ENCODE results near the gene LRIT3. TPM values are rescaled to one million over a fixed set of nuclear protein-coding genes. Genes with fewer than 3 reads are reported as not detected.

The LRIT3 gene
- total and polyA plus RNA-seq, 5 donors from 2014 or later: 0.07 to 0.25 (median 0.08) TPM; not detected in 2

- peaks cover 43% of the 10 kb centered on the region for H3K27me3 Mint-ChIP-seq
- Histone ChIP-seq H3K27ac (ENCODE audit: insufficient read depth, low read length, poor library complexity, severe bottlenecking) (no peak within 1 kb of the TSS), H3K9me3 (ENCODE audit: control insufficient read depth in 2 of 2, low read length in 2 of 2) (no peaks in the 10 kb centered on the region), H3K27me3 (ENCODE audit: control insufficient read depth, insufficient read depth, low read length) (peaks cover 8% of the 10 kb centered on the region), H3K4me1 (ENCODE audit: control insufficient read depth, insufficient read depth, low read length, poor library complexity, severe bottlenecking) (no peaks in the 10 kb centered on the region), H3K4me3 (ENCODE audit: low read depth, low read length) (no peak within 1 kb of the TSS), H3K36me3 (ENCODE audit: control insufficient read depth, insufficient read depth, low read length) (no peaks in the 10 kb centered on the region)
- ATAC-seq (ENCODE audit: low read depth in 2 of 2) (no peak), DNase-seq (no peak)
- peaks cover 0 to 1% (median 0%) of the 10 kb centered on the region in 7 donors for H3K9me3 Mint-ChIP-seq
- H3K36me3 Mint-ChIP-seq: no peaks in the 10 kb centered on the region
- no peaks in the 10 kb centered on the region for H3K4me1 Mint-ChIP-seq
- H3K27ac Mint-ChIP-seq: no peak within 1 kb of the TSS
- no peak within 1 kb of the TSS for H3K4me3 Mint-ChIP-seq
Observed at GRCh38 chr4:109912706-109913595, 65.0 kb downstream of the LRIT3 start, which contains the start of gene EGF. TSS of gene EGF (plus strand) at chr4:109912883. CDS start at chr4:109913336, 453 bp downstream.

DNA sequence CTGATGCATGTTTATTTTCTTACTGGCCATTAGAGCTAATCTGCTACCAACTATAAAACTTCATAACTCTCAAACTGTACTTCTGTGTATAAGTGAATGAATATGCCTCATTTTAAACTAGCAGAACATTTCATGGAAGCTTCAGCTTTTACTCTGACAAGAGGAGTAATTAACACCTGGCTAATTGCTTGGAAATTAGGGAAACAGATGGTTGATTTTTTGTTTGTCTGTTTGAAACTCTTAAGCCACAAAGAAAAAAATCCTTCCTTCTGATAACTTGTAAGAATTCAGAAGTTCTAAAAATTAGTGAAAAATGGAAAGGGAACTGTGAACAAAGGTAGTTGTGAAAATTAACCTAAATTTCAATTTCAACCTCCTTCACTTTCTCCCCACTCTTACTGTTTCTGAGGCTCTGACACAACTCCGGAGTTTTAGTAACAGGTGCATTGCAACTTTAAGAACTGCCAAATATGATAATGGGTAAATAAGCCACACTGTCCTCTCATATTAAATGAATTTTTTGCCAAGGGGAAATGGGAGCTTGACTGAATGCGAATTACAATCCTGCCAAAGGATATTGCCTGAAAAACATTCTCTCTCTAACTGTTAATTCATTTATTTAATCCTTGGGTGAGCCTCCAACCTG, 65.8 kb downstream of the LRIT3 start:
- H3K4me3 ChIP-seq (ENCODE audit: low read depth, low read length): no peak overlapping the region
- Mint-ChIP-seq H3K4me3 (no peak overlapping the region), H3K27me3 (peaks cover 50% of the 10 kb centered on the region), H3K4me1 (no peaks in the 10 kb centered on the region), H3K9me3 (peaks cover 0 to 1% (median 0%) of the 10 kb centered on the region in 7 donors), H3K27ac (no peak overlapping the region), H3K36me3 (no peaks in the 10 kb centered on the region)
- DNase-seq: no peak
- H3K4me1 ChIP-seq (ENCODE audit: control insufficient read depth, insufficient read depth, low read length, poor library complexity, severe bottlenecking): no peaks in the 10 kb centered on the region
- H3K9me3 ChIP-seq (ENCODE audit: control insufficient read depth in 2 of 2, low read length in 2 of 2): no peaks in the 10 kb centered on the region
- no peak for ATAC-seq (ENCODE audit: low read depth in 2 of 2)
- H3K36me3 ChIP-seq (ENCODE audit: control insufficient read depth, insufficient read depth, low read length): no peaks in the 10 kb centered on the region
- peaks cover 8% of the 10 kb centered on the region for H3K27me3 ChIP-seq (ENCODE audit: control insufficient read depth, insufficient read depth, low read length)
- no peak overlapping the region for H3K27ac ChIP-seq (ENCODE audit: insufficient read depth, low read length, poor library complexity, severe bottlenecking)

- no peak overlapping the region for H3K4me3 Mint-ChIP-seq
- H3K27me3 Mint-ChIP-seq: peaks cover 44% of the 10 kb centered on the region
- H3K36me3 ChIP-seq (ENCODE audit: control insufficient read depth, insufficient read depth, low read length): no peaks in the 10 kb centered on the region
Observed at GRCh38 chr4:109914322-109914721, 66.4 kb downstream of the LRIT3 start.

GRCh38 chr4:109915385-109916026, 67.6 kb downstream of the LRIT3 start:
- H3K36me3 ChIP-seq (ENCODE audit: control insufficient read depth, insufficient read depth, low read length): no peaks in the 10 kb centered on the region
- Mint-ChIP-seq H3K4me1 (no peaks in the 10 kb centered on the region), H3K36me3 (no peaks in the 10 kb centered on the region), H3K27ac (no peak overlapping the region), H3K9me3 (no peaks in the 10 kb centered on the region), H3K4me3 (no peak overlapping the region), H3K27me3 (peaks cover 32% of the 10 kb centered on the region)
- H3K9me3 ChIP-seq (ENCODE audit: control insufficient read depth in 2 of 2, low read length in 2 of 2): no peaks in the 10 kb centered on the region
- ATAC-seq (ENCODE audit: low read depth in 2 of 2): no peak
- peaks cover 8% of the 10 kb centered on the region for H3K27me3 ChIP-seq (ENCODE audit: control insufficient read depth, insufficient read depth, low read length)
- H3K4me3 ChIP-seq (ENCODE audit: low read depth, low read length): no peak overlapping the region
- no peaks in the 10 kb centered on the region for H3K4me1 ChIP-seq (ENCODE audit: control insufficient read depth, insufficient read depth, low read length, poor library complexity, severe bottlenecking)
- DNase-seq: no peak
- H3K27ac ChIP-seq (ENCODE audit: insufficient read depth, low read length, poor library complexity, severe bottlenecking): no peak overlapping the region

More at GRCh38 chr4:109914322-109914721, 66.4 kb downstream of the LRIT3 start:
- Mint-ChIP-seq H3K9me3 (peaks cover 0 to 1% (median 0%) of the 10 kb centered on the region in 7 donors), H3K36me3 (no peaks in the 10 kb centered on the region), H3K4me1 (no peaks in the 10 kb centered on the region), H3K27ac (no peak overlapping the region)
- H3K4me1 ChIP-seq (ENCODE audit: control insufficient read depth, insufficient read depth, low read length, poor library complexity, severe bottlenecking): no peaks in the 10 kb centered on the region
- H3K27me3 ChIP-seq (ENCODE audit: control insufficient read depth, insufficient read depth, low read length): peaks cover 8% of the 10 kb centered on the region
- no peaks in the 10 kb centered on the region for H3K9me3 ChIP-seq (ENCODE audit: control insufficient read depth in 2 of 2, low read length in 2 of 2)
- H3K27ac ChIP-seq (ENCODE audit: insufficient read depth, low read length, poor library complexity, severe bottlenecking): no peak overlapping the region
- DNase-seq (no peak), ATAC-seq (ENCODE audit: low read depth in 2 of 2) (no peak)
- H3K4me3 ChIP-seq (ENCODE audit: low read depth, low read length): no peak overlapping the region

- ATAC-seq (ENCODE audit: low read depth in 2 of 2) (no peak), DNase-seq (no peak)
- Histone ChIP-seq H3K36me3 (ENCODE audit: control insufficient read depth, insufficient read depth, low read length) (no peaks in the 10 kb centered on the region), H3K27ac (ENCODE audit: insufficient read depth, low read length, poor library complexity, severe bottlenecking) (no peak overlapping the region), H3K4me1 (ENCODE audit: control insufficient read depth, insufficient read depth, low read length, poor library complexity, severe bottlenecking) (no peaks in the 10 kb centered on the region), H3K4me3 (ENCODE audit: low read depth, low read length) (no peak overlapping the region), H3K27me3 (ENCODE audit: control insufficient read depth, insufficient read depth, low read length) (peaks cover 8% of the 10 kb centered on the region), H3K9me3 (ENCODE audit: control insufficient read depth in 2 of 2, low read length in 2 of 2) (no peaks in the 10 kb centered on the region)
- no peak overlapping the region for H3K27ac Mint-ChIP-seq
- no peaks in the 10 kb centered on the region for H3K36me3 Mint-ChIP-seq
- no peaks in the 10 kb centered on the region for H3K9me3 Mint-ChIP-seq
- H3K4me1 Mint-ChIP-seq: no peaks in the 10 kb centered on the region
- H3K4me3 Mint-ChIP-seq: no peak overlapping the region
- peaks cover 31% of the 10 kb centered on the region for H3K27me3 Mint-ChIP-seq
Observed at GRCh38 chr4:109916027-109916409, 68.1 kb downstream of the LRIT3 start.

GRCh38 chr4:109921384-109921808, 73.5 kb downstream of the LRIT3 start:
- no peaks in the 10 kb centered on the region for H3K36me3 Mint-ChIP-seq
- Histone ChIP-seq H3K9me3 (ENCODE audit: control insufficient read depth in 2 of 2, low read length in 2 of 2) (no peaks in the 10 kb centered on the region), H3K4me3 (ENCODE audit: low read depth, low read length) (no peak overlapping the region), H3K27ac (ENCODE audit: insufficient read depth, low read length, poor library complexity, severe bottlenecking) (no peak overlapping the region), H3K27me3 (ENCODE audit: control insufficient read depth, insufficient read depth, low read length) (peaks cover 2% of the 10 kb centered on the region), H3K4me1 (ENCODE audit: control insufficient read depth, insufficient read depth, low read length, poor library complexity, severe bottlenecking) (no peaks in the 10 kb centered on the region), H3K36me3 (ENCODE audit: control insufficient read depth, insufficient read depth, low read length) (no peaks in the 10 kb centered on the region)
- DNase-seq (no peak), ATAC-seq (ENCODE audit: low read depth in 2 of 2) (no peak)
- H3K27me3 Mint-ChIP-seq: peaks cover 14% of the 10 kb centered on the region
- H3K27ac Mint-ChIP-seq: no peak overlapping the region
- no peaks in the 10 kb centered on the region for H3K9me3 Mint-ChIP-seq
- H3K4me1 Mint-ChIP-seq: no peaks in the 10 kb centered on the region
- H3K4me3 Mint-ChIP-seq: no peak overlapping the region

Measured in CD4-positive, CD25-positive, alpha-beta regulatory T cell (primary cell).